H9 (cell line): ENCODE measurements around the gene FXYD2. TPM values are rescaled to one million over a fixed set of nuclear protein-coding genes. Genes with fewer than 3 reads are reported as not detected.

ENCODE experiments used
- DNase-seq: peaks from one replicate; pipeline ENCODE4 v3.0.0-alpha.2; 2017
- H2AFZ ChIP-seq: one replicate; pipeline ENCODE4 v1.6.1; 2013; ENCODE audit warnings: mild to moderate bottlenecking, low read length, control low read depth, moderate library complexity
- H2AK5ac ChIP-seq: 2 replicates; pipeline ENCODE4 v1.6.1; 2013; ENCODE audit warnings: low read length, control low read depth, mixed read lengths; ENCODE audit not compliant: insufficient read length
- H2BK120ac ChIP-seq: one replicate; pipeline ENCODE4 v1.6.1; 2013; ENCODE audit warnings: low read depth, mild to moderate bottlenecking, low read length, control low read depth, inconsistent platforms; ENCODE audit not compliant: poor library complexity, severe bottlenecking
- H2BK12ac ChIP-seq: 2 replicates; pipeline ENCODE4 v1.6.1; 2013; ENCODE audit warnings: low read length, control low read depth, mixed read lengths, low read depth; ENCODE audit not compliant: insufficient read length
- H2BK15ac ChIP-seq: 2 replicates; pipeline ENCODE4 v1.6.1; 2013; ENCODE audit warnings: low read depth, low read length, control low read depth
- H2BK20ac ChIP-seq: one replicate; pipeline ENCODE4 v1.6.1; 2013; ENCODE audit warnings: low read depth, mild to moderate bottlenecking, low read length, control low read depth, inconsistent platforms; ENCODE audit not compliant: poor library complexity, severe bottlenecking
- H2BK5ac ChIP-seq: 2 replicates; pipeline ENCODE4 v1.6.1; 2013; ENCODE audit warnings: low read length, control low read depth, mixed read lengths; ENCODE audit not compliant: insufficient read length
- H3K14ac ChIP-seq: 2 replicates; pipeline ENCODE4 v1.6.1; 2013; ENCODE audit warnings: low read length, control low read depth; ENCODE audit not compliant: insufficient read depth
- H3K18ac ChIP-seq: 2 replicates; pipeline ENCODE4 v1.6.1; 2013; ENCODE audit warnings: low read depth, mild to moderate bottlenecking, mixed read lengths, low read length, control low read depth; ENCODE audit not compliant: insufficient read length
- H3K23ac ChIP-seq: 2 replicates; pipeline ENCODE4 v1.6.1; 2013; ENCODE audit warnings: low read length, control low read depth, mixed read lengths, low read depth; ENCODE audit not compliant: insufficient read length
- H3K23me2 ChIP-seq: 2 replicates; pipeline ENCODE4 v1.6.1; 2013; ENCODE audit warnings: low read depth, mild to moderate bottlenecking, mixed read lengths, low read length, control low read depth; ENCODE audit not compliant: insufficient read length, poor library complexity, severe bottlenecking
- H3K27ac ChIP-seq: 2 replicates; pipeline ENCODE4 v1.5.1; 2013; ENCODE audit warnings: low read length, control low read depth, mixed read lengths, low read depth; ENCODE audit not compliant: insufficient read length
- H3K27me3 ChIP-seq: 2 replicates; pipeline ENCODE4 v1.6.1; 2013; ENCODE audit warnings: low read length, control low read depth, inconsistent platforms; ENCODE audit not compliant: insufficient read depth
- H3K4ac ChIP-seq: 2 replicates; pipeline ENCODE4 v1.6.1; 2013; ENCODE audit warnings: low read depth, mild to moderate bottlenecking, control low read depth, inconsistent platforms, low read length, moderate library complexity
- H3K4me1 ChIP-seq: 2 replicates; pipeline ENCODE4 v1.6.1; 2013; ENCODE audit warnings: low read length, control low read depth, inconsistent platforms; ENCODE audit not compliant: insufficient read depth
- H3K4me2 ChIP-seq: 2 replicates; pipeline ENCODE4 v1.6.1; 2013; ENCODE audit warnings: low read length, control low read depth, mixed read lengths; ENCODE audit not compliant: insufficient read length, insufficient read depth
- H3K56ac ChIP-seq: 2 replicates; pipeline ENCODE4 v1.6.1; 2013; ENCODE audit warnings: low read depth, mild to moderate bottlenecking, mixed read lengths, low read length, control low read depth; ENCODE audit not compliant: insufficient read length
- H3K79me1 ChIP-seq: 2 replicates; pipeline ENCODE4 v1.6.1; 2013; ENCODE audit warnings: low read depth, mild to moderate bottlenecking, moderate library complexity, low read length, control low read depth, inconsistent platforms; ENCODE audit not compliant: insufficient read depth, poor library complexity, severe bottlenecking
- H3K79me2 ChIP-seq: 2 replicates; pipeline ENCODE4 v1.6.1; 2013; ENCODE audit warnings: low read length, control low read depth, inconsistent platforms; ENCODE audit not compliant: insufficient read depth
- H3K9ac ChIP-seq: 2 replicates; pipeline ENCODE4 v1.6.1; 2013; ENCODE audit warnings: low read length, control low read depth, mixed read lengths; ENCODE audit not compliant: insufficient read length; ENCODE audit errors: extremely low read depth
- H3K9me3 ChIP-seq: one replicate; pipeline ENCODE4 v1.6.1; 2013; ENCODE audit warnings: low read depth, low read length, inconsistent platforms; ENCODE audit not compliant: control insufficient read depth
- H3T11ph ChIP-seq: one replicate; pipeline ENCODE4 v1.6.1; 2013; ENCODE audit warnings: mild to moderate bottlenecking, low read length, control low read depth, inconsistent platforms
- H4K20me1 ChIP-seq: one replicate; pipeline ENCODE4 v1.6.1; 2013; ENCODE audit not compliant: control insufficient read depth, insufficient read length, insufficient read depth
- H4K5ac ChIP-seq: 2 replicates; pipeline ENCODE4 v1.6.1; 2013; ENCODE audit warnings: low read depth, mild to moderate bottlenecking, mixed read lengths, low read length, control low read depth; ENCODE audit not compliant: insufficient read length
- H4K8ac ChIP-seq: replicated peaks from 2 replicates; pipeline ENCODE4 v1.6.1; 2013; ENCODE audit warnings: low read length, control low read depth, mixed read lengths, low read depth; ENCODE audit not compliant: insufficient read length
- H4K91ac ChIP-seq: 2 replicates; pipeline ENCODE4 v1.6.1; 2013; ENCODE audit warnings: low read depth, mild to moderate bottlenecking, moderate library complexity, mixed read lengths, low read length, control low read depth; ENCODE audit not compliant: insufficient read length
- H3K27ac Mint-ChIP-seq, 3 experiments: 2 replicates in 2 of 3; 3 replicates in 1 of 3; pipeline ENCODE4 v1.8.0; 2020 to 2021; ENCODE audit warnings: mixed read lengths in 3 of 3, mild to moderate bottlenecking in 1 of 3, moderate library complexity in 1 of 3
- H3K27me3 Mint-ChIP-seq: 2 replicates; pipeline ENCODE4 v1.8.0; 2021; ENCODE audit warnings: low read depth, mild to moderate bottlenecking, moderate library complexity, mixed read lengths
- H3K36me3 Mint-ChIP-seq, 3 experiments: 2 replicates in 2 of 3; 3 replicates in 1 of 3; pipeline ENCODE4 v1.8.0; 2020 to 2021; ENCODE audit warnings: low read depth in 3 of 3, mixed read lengths in 3 of 3; ENCODE audit not compliant: insufficient read depth in 1 of 3
- H3K4me1 Mint-ChIP-seq, 2 experiments: 2 replicates each; pipeline ENCODE4 v1.8.0; 2020; ENCODE audit warnings: mixed read lengths in 2 of 2
- H3K4me3 Mint-ChIP-seq, 2 experiments: 2 replicates in 1 of 2; 3 replicates in 1 of 2; pipeline ENCODE4 v1.8.0; 2020 to 2021; ENCODE audit warnings: mild to moderate bottlenecking in 2 of 2, mixed read lengths in 2 of 2, moderate library complexity in 1 of 2
- H3K9me3 Mint-ChIP-seq, 2 experiments: 2 replicates in 1 of 2; 3 replicates in 1 of 2; pipeline ENCODE4 v1.8.0; 2020; ENCODE audit warnings: mild to moderate bottlenecking in 2 of 2, mixed read lengths in 2 of 2, moderate library complexity in 1 of 2
- CTCF ChIP-seq: fragments of 200-600 bp; sonication (generic); conservative IDR thresholded peaks from 3 replicates; pipeline ENCODE4 v1.8.0; 2021; ENCODE audit warnings: antibody characterized with exemption, mild to moderate bottlenecking
- WGBS: extraction: QIAGEN DNeasy Blood & Tissue Kit; methylation state at CpG from one replicate; pipeline ENCODE4 v1.1.7; 2013; ENCODE audit warnings: missing lambda C conversion rate, low lambda C conversion rate, mixed read lengths; ENCODE audit not compliant: insufficient read length; ENCODE audit errors: extremely low coverage; 5-methylcytosine and 5-hydroxymethylcytosine counted together
- total RNA-seq: library from RNA; stranded (reverse); gene quantifications from 2 replicates; pipeline ENCODE4 v1.2.1, GENCODE V29; 2021

The FXYD2 gene
- total RNA-seq, 1 experiment from 2014 or later = 0.79 TPM

GRCh38 chr11:117872975-117873827 lies 48.7 kb upstream of the FXYD2 start:
- Mint-ChIP-seq H3K27me3 (peaks cover 60% of the 10 kb centered on the region), H3K4me1 (peaks cover 60 to 81% of the 10 kb centered on the region in 2 experiments)
- H3K56ac ChIP-seq = no peak overlapping the region

More at GRCh38 chr11:117872975-117873827, 48.7 kb upstream of the FXYD2 start:
- H4K5ac ChIP-seq = no peak overlapping the region
- no peak overlapping the region for H4K91ac ChIP-seq
- H2AK5ac ChIP-seq = no peak overlapping the region
- no peak overlapping the region for H4K8ac ChIP-seq
- H3K23me2 ChIP-seq = peaks cover 19% of the 10 kb centered on the region
- no peak overlapping the region for H2BK20ac ChIP-seq
- no peak overlapping the region for H2BK12ac ChIP-seq
- H3K79me1 ChIP-seq = no peaks in the 10 kb centered on the region
- H3K14ac ChIP-seq = no peak overlapping the region
- no peak overlapping the region for H2BK5ac ChIP-seq
- no peak overlapping the region for H3K4ac ChIP-seq
- no peak overlapping the region for H3K4me2 ChIP-seq
- H2AFZ ChIP-seq = no peak overlapping the region
- H3K79me2 ChIP-seq = no peaks in the 10 kb centered on the region
- WGBS = no CpG with 5 or more reads among the region's 15 CpGs
- H4K20me1 ChIP-seq = no peaks in the 10 kb centered on the region
- H3K23ac ChIP-seq = no peak overlapping the region
- H3K27ac Mint-ChIP-seq = no peak overlapping the region
- H3K9ac ChIP-seq = no peak overlapping the region
- H3K18ac ChIP-seq = no peak overlapping the region
- peaks cover 10% of the 10 kb centered on the region; the same call in 1 of the 2 replicates for H3K4me1 ChIP-seq
- no peak for TF ChIP-seq CTCF
- H3K27ac ChIP-seq = no peak overlapping the region
- no peaks in the 10 kb centered on the region for H3K9me3 ChIP-seq
- H3K9me3 Mint-ChIP-seq = no peaks in the 10 kb centered on the region
- no peak overlapping the region for H2BK15ac ChIP-seq
- H3K4me3 Mint-ChIP-seq = no peak overlapping the region
- no peak for DNase-seq
- no peak overlapping the region for H2BK120ac ChIP-seq
- H3K36me3 Mint-ChIP-seq = peaks cover 0 to 3% (median 2%) of the 10 kb centered on the region in 3 experiments; a peak in 1 of 7 replicates
- no peaks in the 10 kb centered on the region; the same call in 1 of the 2 replicates for H3K27me3 ChIP-seq
- no peak overlapping the region for H3T11ph ChIP-seq
